Measurements from ENCODE around the gene CAPG.
A peak's percentile ranks its signal among the peaks of the same experiment; 100 is the strongest.
"Not testable (repeated sequence)": the region's sequence is repeated elsewhere in the genome, so short reads cannot be mapped to it uniquely, and the experiment has no call there.

CAPG gene

GRCh38 chr2:85409845-85410583, at the start of gene CAPG:
TSS of gene CAPG (minus strand) at chr2:85410366. CDS start at chr2:85402145, 8,221 bp downstream.
- peak; percentile 51 for DNase-seq

- no peak for DNase-seq
These were observed 49.6 kb upstream of the CAPG start for GRCh38 chr2:85459771-85460170.

GRCh38 chr2:85458601-85459563, 48.7 kb upstream of the CAPG start:
- no peak for DNase-seq

GRCh38 chr2:85457877-85458316, 47.7 kb upstream of the CAPG start:
- DNase-seq = no peak

GRCh38 chr2:85457043-85457442, 46.9 kb upstream of the CAPG start:
- DNase-seq = no peak

GRCh38 chr2:85455552-85456090, 45.5 kb upstream of the CAPG start:
- DNase-seq = no peak

GRCh38 chr2:85453571-85453970, 43.4 kb upstream of the CAPG start:
- no peak for DNase-seq

- DNase-seq = no peak
These were observed 42.1 kb upstream of the CAPG start for GRCh38 chr2:85452237-85452636.

GRCh38 chr2:85449214-85449588, 39.0 kb upstream of the CAPG start:
- DNase-seq = no peak

GRCh38 chr2:85448461-85449213, 38.5 kb upstream of the CAPG start:
- DNase-seq = no peak

- DNase-seq = no peak
These were observed 37.0 kb upstream of the CAPG start for GRCh38 chr2:85447222-85447585.

GRCh38 chr2:85446296-85447221, 36.4 kb upstream of the CAPG start:
- DNase-seq = no peak

- no peak for DNase-seq
These were observed 35.4 kb upstream of the CAPG start for GRCh38 chr2:85445316-85446295.

- DNase-seq = no peak
These were observed 34.5 kb upstream of the CAPG start for GRCh38 chr2:85444629-85445172.

GRCh38 chr2:85441864-85442263, 31.7 kb upstream of the CAPG start:
- DNase-seq = no peak

- no peak for DNase-seq
These were observed 30.6 kb upstream of the CAPG start for GRCh38 chr2:85440729-85441128.

- no peak for DNase-seq
These were observed 29.8 kb upstream of the CAPG start for GRCh38 chr2:85439986-85440385.

GRCh38 chr2:85439569-85439968, 29.4 kb upstream of the CAPG start:
- not testable (repeated sequence) for DNase-seq

- DNase-seq = no peak
These were observed 28.9 kb upstream of the CAPG start for GRCh38 chr2:85439025-85439472.

All from CD4-positive, alpha-beta T cell treated with Interleukin-12 subunit alpha and Interleukin-12 subunit beta, for 1 hour (primary cell).